Calu3 (cell line): ENCODE measurements around the gene MOV10. TPM values are rescaled to one million over a fixed set of nuclear protein-coding genes. Genes with fewer than 3 reads are reported as not detected.

Experiments used
- BruUV-seq: library from RNA; stranded (reverse); fragments of 400-500 nt; replicated peaks from 2 replicates; lab custom pipeline; 2021; lab: Mats Ljungman, UMichigan
- CTCF ChIA-PET: fragments of 300-600 bp; sonication (Branson Sonifier 250); formaldehyde crosslinking; loops from one replicate; lab custom pipeline; 2022; ENCODE audit warnings: antibody characterized with exemption; lab: Charles Lee
- DNase-seq: peaks from one replicate; pipeline ENCODE4 v3.0.0; 2022
- H3K27ac Mint-ChIP-seq: one replicate; pipeline ENCODE4 v1.8.0; 2022; ENCODE audit warnings: mixed read lengths; ENCODE audit not compliant: unreplicated experiment
- H3K27me3 Mint-ChIP-seq: one replicate; pipeline ENCODE4 v1.8.0; 2022; ENCODE audit warnings: mixed read lengths; ENCODE audit not compliant: unreplicated experiment
- H3K36me3 Mint-ChIP-seq: one replicate; pipeline ENCODE4 v1.8.0; 2022; ENCODE audit warnings: mild to moderate bottlenecking, moderate library complexity, mixed read lengths; ENCODE audit not compliant: insufficient read depth, unreplicated experiment
- H3K4me1 Mint-ChIP-seq: one replicate; pipeline ENCODE4 v1.8.0; 2022; ENCODE audit warnings: mild to moderate bottlenecking, low read depth, mixed read lengths; ENCODE audit not compliant: unreplicated experiment
- H3K4me3 Mint-ChIP-seq: one replicate; pipeline ENCODE4 v1.8.0; 2022; ENCODE audit warnings: mild to moderate bottlenecking, low read depth, moderate library complexity, mixed read lengths; ENCODE audit not compliant: unreplicated experiment
- H3K9me3 Mint-ChIP-seq: one replicate; pipeline ENCODE4 v1.8.0; 2022; ENCODE audit warnings: low read depth, mixed read lengths; ENCODE audit not compliant: unreplicated experiment
- CTCF ChIP-seq: fragments of 200-600 bp; IDR thresholded peaks from one replicate; pipeline ENCODE4 v1.8.0; 2022; ENCODE audit warnings: antibody characterized with exemption; ENCODE audit not compliant: unreplicated experiment
- intact Hi-C: fragments of 100-400 bp; cut with micrococcal nuclease; formaldehyde crosslinking; loops from one replicate; pipeline ENCODE4 v1.10.0; 2022; ENCODE audit not compliant: unreplicated experiment
- total RNA-seq: library from RNA; stranded (reverse); gene quantifications from 2 replicates; pipeline ENCODE4 v1.2.3, GENCODE V29; 2022

MOV10 gene
- total RNA-seq, 1 experiment from 2014 or later: 71.4 TPM

GRCh38 chr1:112710159-112710558 lies 35.7 kb downstream of the MOV10 start:
- BruUV-seq: no TSS peak
- Mint-ChIP-seq H3K9me3 (no peaks in the 10 kb centered on the region), H3K36me3 (peaks cover 39% of the 10 kb centered on the region), H3K27me3 (no peaks in the 10 kb centered on the region), H3K4me1 (peaks cover 24% of the 10 kb centered on the region), H3K4me3 (no peak overlapping the region), H3K27ac (no peak overlapping the region)
- CTCF ChIA-PET: no interaction called here
- intact Hi-C loops: no loop called here
- DNase-seq: no peak
- no peak for TF ChIP-seq CTCF

GRCh38 chr1:112710586-112710985 lies 36.1 kb downstream of the MOV10 start:
- peaks cover 39% of the 10 kb centered on the region for H3K36me3 Mint-ChIP-seq

GRCh38 chr1:112711041-112711440 lies 36.6 kb downstream of the MOV10 start:
- peaks cover 19% of the 10 kb centered on the region for H3K4me1 Mint-ChIP-seq

More at GRCh38 chr1:112710586-112710985, 36.1 kb downstream of the MOV10 start:
- intact Hi-C loops: no loop called here
- no peak overlapping the region for H3K27ac Mint-ChIP-seq
- DNase-seq: no peak
- no peaks in the 10 kb centered on the region for H3K27me3 Mint-ChIP-seq
- H3K4me3 Mint-ChIP-seq: no peak overlapping the region
- no peak for TF ChIP-seq CTCF
- H3K4me1 Mint-ChIP-seq: peaks cover 20% of the 10 kb centered on the region
- no TSS peak for BruUV-seq
- H3K9me3 Mint-ChIP-seq: no peaks in the 10 kb centered on the region
- CTCF ChIA-PET: no interaction called here

GRCh38 chr1:112711670-112712069 lies 37.2 kb downstream of the MOV10 start:
- BruUV-seq: no TSS peak

More at GRCh38 chr1:112711041-112711440, 36.6 kb downstream of the MOV10 start:
- Mint-ChIP-seq H3K9me3 (no peaks in the 10 kb centered on the region), H3K27ac (no peak overlapping the region), H3K36me3 (peaks cover 38% of the 10 kb centered on the region), H3K27me3 (no peaks in the 10 kb centered on the region), H3K4me3 (no peak overlapping the region)
- intact Hi-C loops: no loop called here
- BruUV-seq: no TSS peak
- CTCF ChIA-PET: no interaction called here
- TF ChIP-seq CTCF: no peak
- no peak for DNase-seq

More at GRCh38 chr1:112711670-112712069, 37.2 kb downstream of the MOV10 start:
- intact Hi-C loops: no loop called here
- Mint-ChIP-seq H3K27me3 (no peaks in the 10 kb centered on the region), H3K9me3 (no peaks in the 10 kb centered on the region), H3K4me1 (peaks cover 19% of the 10 kb centered on the region), H3K27ac (no peak overlapping the region), H3K4me3 (no peak overlapping the region), H3K36me3 (peaks cover 32% of the 10 kb centered on the region)
- DNase-seq: no peak
- CTCF ChIA-PET: no interaction called here
- no peak for TF ChIP-seq CTCF
